ENCODE results near the gene PTPRM.

The PTPRM gene

GRCh38 chr18:7787339-7787738 lies 220.2 kb downstream of the PTPRM start:
- TF ChIP-seq CTCF (IDR thresholded peaks at IDR 0.05), result no peak
- Histone ChIP-seq H3K27ac (no peak overlapping the region), H3K9me3 (no peaks in the 10 kb centered on the region), H3K4me3 (ENCODE audit: low read depth in 1 of 2, low read length in 1 of 2) (no peak overlapping the region), H3K4me1 (ENCODE audit: control insufficient read depth in 1 of 2, insufficient read depth in 1 of 2, low read depth in 1 of 2, low read length in 1 of 2) (no peaks in the 10 kb centered on the region), H3K27me3 (no peaks in the 10 kb centered on the region), H3K36me3 (no peaks in the 10 kb centered on the region)

- no peaks in the 10 kb centered on the region for H3K4me1 ChIP-seq (ENCODE audit: control insufficient read depth in 1 of 2, insufficient read depth in 1 of 2, low read depth in 1 of 2, low read length in 1 of 2)
- no peak overlapping the region for H3K4me3 ChIP-seq (ENCODE audit: low read depth in 1 of 2, low read length in 1 of 2)
- no peak overlapping the region for H3K27ac ChIP-seq
- H3K9me3 ChIP-seq, result no peaks in the 10 kb centered on the region
- H3K27me3 ChIP-seq, result no peaks in the 10 kb centered on the region
- no peak for TF ChIP-seq CTCF (IDR thresholded peaks at IDR 0.05)
- H3K36me3 ChIP-seq, result no peaks in the 10 kb centered on the region
These were observed 222.9 kb downstream of the PTPRM start for GRCh38 chr18:7789856-7790552.

- H3K27me3 ChIP-seq, result no peaks in the 10 kb centered on the region
- TF ChIP-seq CTCF (IDR thresholded peaks at IDR 0.05), result no peak
- H3K27ac ChIP-seq, result no peak overlapping the region
- no peaks in the 10 kb centered on the region for H3K36me3 ChIP-seq
- H3K4me3 ChIP-seq (ENCODE audit: low read depth in 1 of 2, low read length in 1 of 2), result no peak overlapping the region
- no peaks in the 10 kb centered on the region for H3K9me3 ChIP-seq
- no peaks in the 10 kb centered on the region for H3K4me1 ChIP-seq (ENCODE audit: control insufficient read depth in 1 of 2, insufficient read depth in 1 of 2, low read depth in 1 of 2, low read length in 1 of 2)
These were observed 226.0 kb downstream of the PTPRM start for GRCh38 chr18:7793100-7793499.

GRCh38 chr18:7803956-7804469 lies 236.9 kb downstream of the PTPRM start:
- Histone ChIP-seq H3K27me3 (no peaks in the 10 kb centered on the region), H3K36me3 (no peaks in the 10 kb centered on the region), H3K27ac (no peak overlapping the region), H3K4me1 (ENCODE audit: control insufficient read depth in 1 of 2, insufficient read depth in 1 of 2, low read depth in 1 of 2, low read length in 1 of 2) (no peaks in the 10 kb centered on the region), H3K4me3 (ENCODE audit: low read depth in 1 of 2, low read length in 1 of 2) (no peak overlapping the region), H3K9me3 (no peaks in the 10 kb centered on the region)
- no peak for TF ChIP-seq CTCF (IDR thresholded peaks at IDR 0.05)

GRCh38 chr18:7805096-7805495 lies 238.0 kb downstream of the PTPRM start:
- no peak overlapping the region for H3K4me3 ChIP-seq (ENCODE audit: low read depth in 1 of 2, low read length in 1 of 2)
- H3K4me1 ChIP-seq (ENCODE audit: control insufficient read depth in 1 of 2, insufficient read depth in 1 of 2, low read depth in 1 of 2, low read length in 1 of 2), result no peaks in the 10 kb centered on the region
- no peaks in the 10 kb centered on the region for H3K27me3 ChIP-seq
- H3K27ac ChIP-seq, result no peak overlapping the region
- no peaks in the 10 kb centered on the region for H3K9me3 ChIP-seq
- no peak for TF ChIP-seq CTCF (IDR thresholded peaks at IDR 0.05)
- H3K36me3 ChIP-seq, result no peaks in the 10 kb centered on the region

Measured in neutrophil (primary cell).